ACC112 (cell line): ENCODE data around the gene CLEC6A.

Source experiments
- H2AFZ ChIP-seq: fragments of 200-600 bp; sonication (generic); one replicate; pipeline ENCODE4 v1.6.0; 2017; ENCODE audit warnings: antibody characterized with exemption, low read length; ENCODE audit not compliant: unreplicated experiment
- H3K27ac ChIP-seq: fragments of 200-600 bp; sonication (generic); 2 replicates; pipeline ENCODE4 v1.5.1; 2014; ENCODE audit warnings: low read depth, mild to moderate bottlenecking, antibody characterized with exemption, low read length, moderate library complexity
- H3K27me3 ChIP-seq: fragments of 200-600 bp; sonication (generic); 2 replicates; pipeline ENCODE4 v1.6.1; 2014; ENCODE audit warnings: mild to moderate bottlenecking, antibody characterized with exemption, low read length, moderate library complexity, mixed read lengths; ENCODE audit not compliant: insufficient read depth
- H3K36me3 ChIP-seq: fragments of 200-600 bp; sonication (generic); 2 replicates; pipeline ENCODE4 v1.6.1; 2016; ENCODE audit warnings: mild to moderate bottlenecking, antibody characterized with exemption, low read length, moderate library complexity, mixed read lengths; ENCODE audit not compliant: insufficient read depth
- H3K4me1 ChIP-seq: fragments of 200-600 bp; sonication (generic); one replicate; pipeline ENCODE4 v1.6.1; 2016; ENCODE audit warnings: low read length, mixed read lengths; ENCODE audit not compliant: insufficient read depth, unreplicated experiment, control insufficient read depth
- H3K4me3 ChIP-seq: fragments of 200-600 bp; sonication (generic); 2 replicates; pipeline ENCODE4 v1.5.1; 2014; ENCODE audit warnings: mild to moderate bottlenecking, low read depth, low read length
- H3K79me2 ChIP-seq: fragments of 200-600 bp; sonication (generic); one replicate; pipeline ENCODE4 v1.6.0; 2016; ENCODE audit warnings: low read length; ENCODE audit not compliant: control insufficient read depth, unreplicated experiment, insufficient read depth

The CLEC6A gene

DNA sequence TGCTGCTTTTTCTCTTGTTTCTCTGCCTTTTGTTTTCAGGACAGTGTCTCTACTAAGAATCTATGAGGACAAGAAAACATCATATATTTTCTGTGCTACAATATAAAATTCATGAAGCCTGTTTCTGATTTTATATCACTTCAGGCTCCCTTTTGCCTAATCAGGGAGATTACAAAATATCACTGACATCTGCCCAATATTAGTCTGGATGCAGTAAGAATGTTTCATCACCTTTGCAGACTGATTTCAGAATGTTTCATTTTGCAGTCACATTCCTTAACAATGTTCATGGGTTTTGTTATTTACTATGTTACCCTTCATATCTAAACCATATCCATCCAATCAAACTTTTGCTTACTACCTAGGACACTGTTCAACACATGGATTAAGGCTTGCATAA is 491 bp upstream of the CLEC6A start:
- H3K27ac ChIP-seq: no peak overlapping the region
- H3K4me3 ChIP-seq: no peak overlapping the region
- H3K4me1 ChIP-seq: no peaks in the 10 kb centered on the region
- no peaks in the 10 kb centered on the region for H3K36me3 ChIP-seq
- no peaks in the 10 kb centered on the region for H3K79me2 ChIP-seq
- H2AFZ ChIP-seq: no peak overlapping the region
- peaks cover 29% of the 10 kb centered on the region for H3K27me3 ChIP-seq

DNA sequence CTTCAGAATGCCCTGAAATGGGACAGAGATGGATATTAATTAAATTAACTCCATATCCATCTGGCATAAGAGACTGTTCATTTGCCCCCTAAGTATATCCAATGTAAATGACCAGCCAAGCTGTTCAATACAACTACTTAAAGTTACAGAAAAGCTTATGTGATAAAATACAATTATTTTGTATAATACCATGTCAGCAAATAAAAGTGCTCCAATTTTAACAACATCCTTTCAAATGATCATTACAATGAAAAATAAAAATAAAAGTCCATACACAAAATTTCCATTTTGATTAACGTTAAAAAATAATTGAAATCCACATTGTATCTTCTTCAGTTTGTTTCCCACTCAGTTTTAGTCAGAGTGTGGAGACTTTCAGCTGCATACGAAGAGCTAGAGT is 5.7 kb downstream of the CLEC6A start:
- no peak overlapping the region for H3K27ac ChIP-seq
- H3K36me3 ChIP-seq: no peaks in the 10 kb centered on the region
- H3K79me2 ChIP-seq: no peaks in the 10 kb centered on the region
- H3K4me1 ChIP-seq: no peaks in the 10 kb centered on the region
- H2AFZ ChIP-seq: no peak overlapping the region
- H3K4me3 ChIP-seq: no peak overlapping the region
- peaks cover 24% of the 10 kb centered on the region; the same call in 1 of the 2 replicates for H3K27me3 ChIP-seq

DNA sequence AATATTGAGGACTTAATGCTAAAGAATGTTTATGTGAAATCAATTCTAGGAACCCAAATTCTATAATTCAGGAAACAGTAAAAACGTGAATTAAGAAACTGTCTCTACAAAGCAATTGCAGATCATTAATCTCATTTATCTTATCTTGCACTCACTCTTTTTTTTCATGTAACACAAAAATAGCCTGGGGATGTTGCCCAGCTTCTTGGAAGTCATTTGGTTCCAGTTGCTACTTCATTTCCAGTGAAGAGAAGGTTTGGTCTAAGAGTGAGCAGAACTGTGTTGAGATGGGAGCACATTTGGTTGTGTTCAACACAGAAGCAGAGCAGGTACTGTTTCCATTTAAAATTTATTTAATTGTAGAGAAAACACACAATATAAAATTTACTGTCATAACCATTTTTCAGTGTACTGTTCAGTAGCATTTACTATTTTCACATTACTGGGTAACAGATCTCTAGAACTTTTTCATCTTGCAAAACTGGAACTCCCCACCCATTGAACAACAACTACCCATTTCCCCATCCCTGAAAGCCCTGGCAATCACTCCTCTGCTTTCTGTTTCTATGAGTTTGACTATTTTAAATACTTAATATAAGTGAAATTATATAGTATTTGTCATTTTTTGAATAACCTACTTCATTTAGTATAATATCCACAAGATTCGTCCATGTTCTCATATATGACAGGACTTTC is 9.7 kb downstream of the CLEC6A start:
- H3K4me3 ChIP-seq: no peak overlapping the region
- no peaks in the 10 kb centered on the region for H3K4me1 ChIP-seq
- H3K36me3 ChIP-seq: no peaks in the 10 kb centered on the region
- H3K27ac ChIP-seq: no peak overlapping the region
- no peaks in the 10 kb centered on the region for H3K79me2 ChIP-seq
- H3K27me3 ChIP-seq: peaks cover 10% of the 10 kb centered on the region; the same call in 1 of the 2 replicates
- no peak overlapping the region for H2AFZ ChIP-seq

DNA sequence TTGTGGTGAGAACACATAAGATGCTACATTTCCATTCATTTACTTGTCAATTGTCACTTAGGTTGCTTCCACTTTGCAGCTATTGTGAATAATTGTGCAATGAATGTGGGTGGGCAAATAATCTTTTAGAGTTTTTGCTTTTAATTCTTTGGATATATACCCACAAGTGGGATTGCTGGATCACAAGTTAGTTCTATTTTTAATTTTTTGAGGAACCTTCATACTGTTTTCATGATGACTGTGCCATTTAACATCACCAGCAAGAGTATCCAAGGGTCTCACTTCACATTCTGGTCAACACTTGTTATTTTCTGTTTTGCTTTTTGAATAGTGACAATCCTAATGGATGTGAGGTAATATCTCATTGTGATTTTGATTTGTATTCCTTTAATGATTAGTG is 10.5 kb downstream of the CLEC6A start:
- Histone ChIP-seq H3K36me3 (no peaks in the 10 kb centered on the region), H2AFZ (no peak overlapping the region), H3K27me3 (peaks cover 7% of the 10 kb centered on the region; the same call in 1 of the 2 replicates), H3K27ac (no peak overlapping the region), H3K4me1 (no peaks in the 10 kb centered on the region), H3K79me2 (no peaks in the 10 kb centered on the region), H3K4me3 (no peak overlapping the region)

DNA sequence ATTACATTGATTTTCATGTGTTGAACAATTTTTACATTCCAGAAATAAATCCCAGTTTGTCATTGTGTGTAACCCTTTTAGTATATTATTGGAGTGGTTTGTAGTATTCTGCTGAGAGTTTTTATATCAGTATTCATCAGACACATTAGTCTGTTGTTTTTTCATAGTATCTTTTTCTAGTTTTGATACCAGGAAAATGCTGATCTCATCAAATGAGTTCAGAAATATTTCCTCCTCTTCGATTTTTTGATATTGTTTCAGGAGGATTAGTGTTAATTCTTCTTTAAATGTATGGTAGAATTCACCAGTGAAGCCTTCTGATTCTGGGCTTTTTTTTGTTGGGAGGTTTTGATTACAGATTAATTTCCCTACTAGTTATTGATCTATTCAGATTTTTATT is 15.3 kb downstream of the CLEC6A start:
- Histone ChIP-seq H3K27me3 (peaks cover 9% of the 10 kb centered on the region), H3K36me3 (no peaks in the 10 kb centered on the region), H3K79me2 (no peaks in the 10 kb centered on the region), H3K27ac (no peak overlapping the region), H3K4me3 (no peak overlapping the region), H3K4me1 (no peaks in the 10 kb centered on the region), H2AFZ (no peak overlapping the region)

DNA sequence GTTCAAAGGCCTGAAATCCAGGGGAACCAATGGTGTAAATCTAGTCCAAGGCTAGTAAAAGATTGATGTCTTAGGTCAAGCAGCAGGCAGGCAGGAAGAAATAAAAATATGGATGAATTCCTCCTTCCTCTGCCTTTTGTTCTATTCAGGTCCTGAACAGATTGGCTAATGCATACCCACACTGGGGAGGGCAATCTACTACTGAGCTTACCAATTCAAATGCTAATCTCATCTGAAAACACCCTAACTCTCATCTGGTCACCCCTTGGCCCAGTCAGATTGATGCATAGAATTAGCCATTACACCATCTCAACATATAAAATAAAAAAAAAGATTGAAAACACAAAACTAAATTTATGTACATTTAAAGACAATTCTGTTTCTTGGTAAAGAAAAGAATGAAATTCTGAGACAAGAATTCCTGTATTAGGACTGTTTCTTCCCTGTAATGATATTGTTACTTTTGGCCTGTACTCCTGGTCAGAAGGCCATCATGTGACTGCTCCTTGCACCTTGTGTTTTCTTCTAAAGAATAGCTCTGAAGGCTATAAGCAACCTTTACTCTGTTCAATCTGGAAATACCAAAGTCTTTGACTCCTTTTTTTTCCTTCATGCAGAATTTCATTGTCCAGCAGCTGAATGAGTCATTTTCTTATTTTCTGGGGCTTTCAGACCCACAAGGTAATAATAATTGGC is 19.9 kb downstream of the CLEC6A start:
- Histone ChIP-seq H3K79me2 (no peaks in the 10 kb centered on the region), H3K36me3 (no peaks in the 10 kb centered on the region), H2AFZ (no peak overlapping the region), H3K4me1 (no peaks in the 10 kb centered on the region), H3K4me3 (no peak overlapping the region), H3K27me3 (peaks cover 15% of the 10 kb centered on the region), H3K27ac (no peak overlapping the region)

DNA sequence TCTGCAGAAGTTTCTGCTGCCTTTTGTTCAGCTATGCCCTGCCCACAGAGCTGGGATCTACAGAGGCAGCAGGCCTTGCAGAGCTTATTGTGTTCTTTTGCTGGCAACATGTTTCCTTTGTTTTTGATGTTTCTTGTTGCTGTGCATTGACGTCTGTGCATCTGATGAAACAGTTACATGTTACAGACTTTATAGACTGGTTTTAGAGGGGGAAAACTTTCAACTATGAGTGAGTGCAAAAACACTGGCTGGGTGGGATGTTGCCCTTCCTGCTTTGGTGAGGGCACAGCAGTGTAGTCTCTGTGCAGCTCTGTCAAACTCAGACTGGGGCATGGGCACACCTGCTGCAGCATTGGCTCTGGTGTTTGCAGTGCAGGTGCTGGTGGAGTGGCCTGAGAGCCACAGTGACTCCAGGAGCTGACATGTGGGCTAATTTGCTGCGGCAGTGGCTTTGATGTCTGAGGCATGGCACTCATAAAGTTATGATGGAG is 26.9 kb downstream of the CLEC6A start:
- Histone ChIP-seq H3K27me3 (no peaks in the 10 kb centered on the region), H3K79me2 (no peaks in the 10 kb centered on the region), H2AFZ (no peak overlapping the region)

DNA sequence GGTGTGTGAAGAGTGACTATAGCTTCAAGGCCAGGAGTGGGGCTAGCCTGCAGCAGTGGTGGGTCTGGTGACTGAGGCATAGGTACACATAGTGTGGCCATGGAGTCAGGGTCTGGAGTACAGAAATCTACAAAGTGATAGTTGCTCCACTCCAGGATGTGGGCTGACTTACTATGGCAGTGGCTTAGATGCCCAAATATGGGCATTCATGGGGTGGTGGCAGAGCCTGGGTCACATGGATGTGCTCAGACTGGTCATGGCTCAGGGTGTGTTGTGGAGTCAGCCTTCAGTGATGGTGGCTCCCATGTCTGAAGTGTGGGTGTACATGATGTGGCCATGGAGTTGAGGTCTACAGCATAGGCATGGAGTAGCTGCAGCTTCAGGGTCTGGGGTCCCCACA is 27.3 kb downstream of the CLEC6A start:
- no peaks in the 10 kb centered on the region for H3K27me3 ChIP-seq
- H3K79me2 ChIP-seq: no peaks in the 10 kb centered on the region
- no peak overlapping the region for H2AFZ ChIP-seq
- H3K36me3 ChIP-seq: no peaks in the 10 kb centered on the region
- no peak overlapping the region for H3K27ac ChIP-seq
- no peaks in the 10 kb centered on the region for H3K4me1 ChIP-seq
- H3K4me3 ChIP-seq: no peak overlapping the region

More for the DNA sequence above, 26.9 kb downstream of the CLEC6A start:
- Histone ChIP-seq H3K36me3 (no peaks in the 10 kb centered on the region), H3K27ac (no peak overlapping the region), H3K4me1 (no peaks in the 10 kb centered on the region), H3K4me3 (no peak overlapping the region)

DNA sequence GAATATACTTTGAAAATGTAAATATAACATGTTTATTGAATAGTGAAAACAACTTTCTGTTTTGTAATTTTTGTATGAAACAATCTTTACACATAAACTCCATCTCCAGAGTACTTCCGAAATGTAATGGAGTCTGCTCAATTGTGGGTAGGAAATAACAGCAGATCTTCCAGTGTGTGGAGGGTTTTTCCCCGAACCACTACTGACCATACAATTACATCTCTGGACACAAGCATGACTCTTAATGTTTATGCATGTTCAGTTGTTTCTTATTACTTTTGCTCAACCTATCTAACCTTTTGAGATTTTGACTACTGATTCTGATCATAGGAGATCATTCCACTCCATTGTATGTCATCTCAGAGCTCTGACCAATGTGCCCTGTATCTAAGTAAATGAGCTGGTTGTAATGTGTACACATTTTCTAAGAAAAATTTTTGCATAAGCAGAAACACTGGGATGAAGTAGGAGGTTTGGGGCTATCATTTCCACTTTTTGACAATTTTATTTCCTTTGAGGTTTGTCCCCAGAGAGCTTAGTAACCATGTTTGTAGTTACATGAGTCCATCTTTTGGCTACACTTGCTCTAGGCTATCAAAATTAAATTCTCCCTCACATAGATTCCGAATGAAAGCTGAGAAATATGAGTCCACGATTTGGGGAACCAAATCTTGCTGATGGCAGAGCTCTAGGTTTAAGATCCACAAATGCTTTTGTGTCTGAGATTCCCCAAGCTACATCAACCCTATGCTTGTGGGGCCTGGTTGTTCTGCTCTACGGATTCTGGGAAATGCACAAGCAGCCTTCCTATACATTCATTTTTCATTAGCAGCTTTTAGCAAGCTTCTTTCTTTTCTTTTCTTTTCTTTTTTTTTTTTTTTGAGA is 36.1 kb downstream of the CLEC6A start:
- Histone ChIP-seq H3K27ac (no peak overlapping the region), H3K79me2 (no peaks in the 10 kb centered on the region), H3K27me3 (peaks cover 32% of the 10 kb centered on the region; the same call in 1 of the 2 replicates), H3K4me1 (no peaks in the 10 kb centered on the region), H3K36me3 (no peaks in the 10 kb centered on the region), H2AFZ (no peak overlapping the region), H3K4me3 (no peak overlapping the region)

DNA sequence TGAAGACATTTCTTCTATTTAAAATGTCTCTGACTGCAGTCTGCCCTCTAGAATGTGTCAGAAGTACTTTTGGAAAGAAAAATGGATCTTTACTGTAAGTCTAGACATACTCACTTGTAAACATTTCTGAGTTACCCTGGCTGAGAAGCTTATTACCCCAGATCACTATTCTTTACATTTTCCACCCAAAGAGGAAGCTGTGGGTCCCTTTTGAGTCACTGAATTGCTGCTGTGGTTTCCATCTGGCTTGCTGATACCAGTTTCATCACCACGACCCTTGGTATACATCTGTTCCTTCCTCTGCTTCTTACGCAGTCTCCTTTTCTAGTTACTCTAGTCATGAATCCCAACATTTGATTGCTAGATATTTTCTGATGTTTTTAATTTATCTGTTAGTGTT is 37.3 kb downstream of the CLEC6A start:
- Histone ChIP-seq H2AFZ (no peak overlapping the region), H3K4me1 (no peaks in the 10 kb centered on the region), H3K27me3 (peaks cover 32% of the 10 kb centered on the region; the same call in 1 of the 2 replicates), H3K4me3 (no peak overlapping the region), H3K79me2 (no peaks in the 10 kb centered on the region), H3K27ac (no peak overlapping the region), H3K36me3 (no peaks in the 10 kb centered on the region)
